ENCODE results near the gene UPK3B. TPM values are rescaled to one million over a fixed set of nuclear protein-coding genes. Genes with fewer than 3 reads are reported as not detected.
"Not testable (repeated sequence)": the region's sequence is repeated elsewhere in the genome, so short reads cannot be mapped to it uniquely, and the experiment has no call there.

The UPK3B gene
- total and polyA plus RNA-seq, 2 donors, result 11.8 to 23.6 TPM

DNA sequence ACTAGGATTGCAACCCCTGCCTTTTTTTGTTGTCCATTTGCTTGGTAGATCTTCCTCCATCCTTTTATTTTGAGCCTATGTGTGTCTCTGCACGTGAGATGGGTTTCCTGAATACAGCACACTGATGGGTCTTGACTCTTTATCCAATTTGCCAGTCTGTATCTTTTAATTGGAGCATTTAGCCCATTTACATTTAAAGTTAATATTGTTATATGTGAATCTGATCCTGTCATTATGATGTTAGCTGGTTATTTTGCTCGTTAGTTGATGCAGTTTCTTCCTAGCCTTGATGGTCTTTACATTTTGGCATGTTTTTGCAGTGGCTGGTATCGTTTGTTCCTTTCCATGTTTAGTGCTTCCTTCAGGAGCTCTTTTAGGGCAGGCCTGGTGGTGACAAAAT is 54.6 kb downstream of the UPK3B start:
- H3K27ac ChIP-seq (ENCODE audit: low read depth); H3K4me1 ChIP-seq (ENCODE audit: insufficient read depth); DNase-seq (ENCODE audit: extremely low spot score); H3K4me3 ChIP-seq (ENCODE audit: low read depth, low read length); H3K36me3 ChIP-seq (ENCODE audit: insufficient read depth): not testable (repeated sequence)
- WGBS, result 96% methylated on average over 2 of the region's 3 CpGs

Small RNA genes lying within 50 kb of the gene (small RNA-seq; reads per million reads assigned to genes)
- not detected for gene RF00019

Other genes with a start within 250 kb of the UPK3B start
- 53.1 TPM for gene HSPB1, start 207.9 kb upstream of the UPK3B start, total RNA-seq
- 2,722 TPM for gene HSPB1, start 207.9 kb upstream of the UPK3B start, polyA plus RNA-seq
- 55.0 TPM for gene YWHAG, start 151.6 kb upstream of the UPK3B start, total RNA-seq
- gene YWHAG, start 151.6 kb upstream of the UPK3B start, polyA plus RNA-seq, result 95.5 TPM
- 0.37 TPM for gene SSC4D, start 100.9 kb upstream of the UPK3B start, total RNA-seq
- 0.68 TPM for gene SSC4D, start 100.9 kb upstream of the UPK3B start, polyA plus RNA-seq
- 0.42 TPM for gene ZP3, start 85.6 kb upstream of the UPK3B start, total RNA-seq
- 1.1 TPM for gene ZP3, start 85.6 kb upstream of the UPK3B start, polyA plus RNA-seq
- 7.8 TPM for gene DTX2, start 48.8 kb upstream of the UPK3B start, total RNA-seq
- 20.2 TPM for gene DTX2, start 48.8 kb upstream of the UPK3B start, polyA plus RNA-seq
- not detected for gene SPDYE16, start 32.7 kb downstream of the UPK3B start, total RNA-seq
- gene SPDYE16, start 32.7 kb downstream of the UPK3B start, polyA plus RNA-seq, result 0.23 TPM
- gene POMZP3, start 116.7 kb downstream of the UPK3B start, total RNA-seq, result 3.0 TPM
- 23.8 TPM for gene POMZP3, start 116.7 kb downstream of the UPK3B start, polyA plus RNA-seq

Measured in urinary bladder (tissue), 4 donors.